PC-9 (cell line): Measurements from ENCODE around the gene PLEKHG5. TPM values are rescaled to one million over a fixed set of nuclear protein-coding genes. Genes with fewer than 3 reads are reported as not detected.

Experiments used
- BruUV-seq: library from RNA; stranded (reverse); fragments of 400-500 nt; replicated peaks from 2 replicates; lab custom pipeline; 2021; lab: Mats Ljungman, UMichigan
- CTCF ChIA-PET: fragments of 300-600 bp; sonication (Branson Sonifier 250); formaldehyde crosslinking; loops from one replicate; lab custom pipeline; 2022; ENCODE audit warnings: antibody characterized with exemption; lab: Charles Lee
- POLR2A ChIA-PET: fragments of 300-600 bp; sonication (Branson Sonifier 250); formaldehyde crosslinking; loops from one replicate; lab custom pipeline; 2022; ENCODE audit warnings: antibody characterized with exemption; ENCODE audit not compliant: unreplicated experiment; lab: Charles Lee
- DNase-seq, 2 experiments: peaks; one replicate each; pipeline versions ENCODE4 v3.0.0 to v3.0.0-alpha.2; 2015 to 2022; ENCODE audit warnings: mixed read lengths in 1 of 2
- H2AFZ ChIP-seq: fragments of 200-600 bp; sonication (generic); 2 replicates; pipeline ENCODE4 v1.8.1; 2017; ENCODE audit warnings: antibody characterized with exemption
- H3F3A ChIP-seq: fragments of 200-600 bp; sonication (generic); 2 replicates; pipeline ENCODE4 v1.8.1; 2017; ENCODE audit warnings: antibody characterized with exemption, mild to moderate bottlenecking, low read depth; ENCODE audit not compliant: insufficient read depth
- H3K27ac ChIP-seq: fragments of 200-600 bp; sonication (generic); 2 replicates; pipeline ENCODE4 v1.6.1; 2016; ENCODE audit warnings: mixed run types
- H3K27me3 ChIP-seq: fragments of 200-600 bp; sonication (generic); 2 replicates; pipeline ENCODE4 v1.6.1; 2016; ENCODE audit warnings: low read depth, mixed run types; ENCODE audit not compliant: insufficient read depth
- H3K36me3 ChIP-seq: fragments of 200-600 bp; sonication (generic); 2 replicates; pipeline ENCODE4 v1.6.1; 2016; ENCODE audit warnings: low read depth, mixed run types
- H3K4me1 ChIP-seq: fragments of 200-600 bp; sonication (generic); replicated peaks from 2 replicates; pipeline ENCODE4 v1.6.1; 2016; ENCODE audit warnings: mixed run types; ENCODE audit not compliant: insufficient read depth
- H3K4me2 ChIP-seq: fragments of 200-600 bp; sonication (generic); 2 replicates; pipeline ENCODE4 v1.6.1; 2017; ENCODE audit warnings: mixed run types
- H3K4me3 ChIP-seq: fragments of 200-600 bp; sonication (generic); 2 replicates; pipeline ENCODE4 v1.6.1; 2016; ENCODE audit warnings: mixed run types
- H3K79me2 ChIP-seq: fragments of 200-600 bp; sonication (generic); 2 replicates; pipeline ENCODE4 v1.6.1; 2017; ENCODE audit warnings: low read depth, mixed run types
- H3K9me2 ChIP-seq: fragments of 200-600 bp; sonication (generic); 2 replicates; pipeline ENCODE4 v1.8.1; 2017; ENCODE audit warnings: mild to moderate bottlenecking; ENCODE audit not compliant: insufficient read depth
- H3K9me3 ChIP-seq: fragments of 200-600 bp; sonication (generic); 2 replicates; pipeline ENCODE4 v1.8.1; 2016; ENCODE audit warnings: low read depth; ENCODE audit not compliant: insufficient read depth
- H4K20me1 ChIP-seq: fragments of 200-600 bp; sonication (generic); 2 replicates; pipeline ENCODE4 v1.8.1; 2017; ENCODE audit not compliant: insufficient read depth
- EZH2 ChIP-seq: fragments of 200-600 bp; sonication (generic); IDR thresholded peaks from 2 replicates; pipeline ENCODE4 v1.8.0; 2017; ENCODE audit warnings: antibody characterized with exemption, low read depth
- intact Hi-C: fragments of 100-400 bp; cut with micrococcal nuclease; formaldehyde crosslinking; loops from one replicate; pipeline ENCODE4 v1.10.0; 2022; ENCODE audit not compliant: unreplicated experiment
- total RNA-seq: library from RNA; stranded (reverse); gene quantifications from 2 replicates; pipeline ENCODE4 v1.2.3, GENCODE V29; 2021
- TF ChIP-seq, protein P1 (sequence below): fragments of 200-600 bp; sonication (generic); conservative IDR thresholded peaks from 2 replicates; pipeline ENCODE4 v1.6.1; 2017; ENCODE audit warnings: mixed run types, antibody characterized with exemption, mild to moderate bottlenecking, moderate library complexity

The PLEKHG5 gene
- total RNA-seq, 1 experiment from 2014 or later: 11.3 TPM

DNA sequence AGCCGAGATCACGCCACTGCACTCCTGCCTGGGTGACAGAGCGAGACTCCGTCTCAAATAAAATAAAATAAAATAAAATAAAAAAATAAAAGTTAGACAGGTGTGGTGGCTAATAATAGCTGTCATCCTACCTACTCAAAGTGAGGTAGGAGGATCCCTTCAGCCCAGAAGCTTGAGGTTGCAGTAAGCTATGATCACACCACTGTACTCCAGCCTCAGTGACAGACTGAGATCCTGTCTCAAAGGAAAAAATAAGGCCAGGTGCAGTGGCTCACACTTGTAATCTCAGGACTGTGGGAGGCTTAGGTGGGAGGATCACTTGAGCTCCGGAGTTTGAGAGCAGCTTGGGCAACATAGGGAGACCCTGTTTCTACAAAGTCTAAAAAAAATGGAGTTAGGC, 44.8 kb upstream of the PLEKHG5 start:
- H3K9me3 ChIP-seq: no peaks in the 10 kb centered on the region
- ChIA-PET CTCF (interaction anchor here (0.6 to 0.7 kb wide), 2 partner anchors 13 to 172 kb away, joined by 3 to 4 read pairs; no protein-coding TSS in a partner anchor), POLR2A (no interaction called here)
- H3K27ac ChIP-seq: no peak overlapping the region
- no peak overlapping the region for H3K4me2 ChIP-seq
- no peak for DNase-seq
- no peaks in the 10 kb centered on the region for H3K36me3 ChIP-seq
- H2AFZ ChIP-seq: no peak overlapping the region
- BruUV-seq: no TSS peak
- TF ChIP-seq EZH2: no peak
- TF ChIP-seq, protein P1, sequence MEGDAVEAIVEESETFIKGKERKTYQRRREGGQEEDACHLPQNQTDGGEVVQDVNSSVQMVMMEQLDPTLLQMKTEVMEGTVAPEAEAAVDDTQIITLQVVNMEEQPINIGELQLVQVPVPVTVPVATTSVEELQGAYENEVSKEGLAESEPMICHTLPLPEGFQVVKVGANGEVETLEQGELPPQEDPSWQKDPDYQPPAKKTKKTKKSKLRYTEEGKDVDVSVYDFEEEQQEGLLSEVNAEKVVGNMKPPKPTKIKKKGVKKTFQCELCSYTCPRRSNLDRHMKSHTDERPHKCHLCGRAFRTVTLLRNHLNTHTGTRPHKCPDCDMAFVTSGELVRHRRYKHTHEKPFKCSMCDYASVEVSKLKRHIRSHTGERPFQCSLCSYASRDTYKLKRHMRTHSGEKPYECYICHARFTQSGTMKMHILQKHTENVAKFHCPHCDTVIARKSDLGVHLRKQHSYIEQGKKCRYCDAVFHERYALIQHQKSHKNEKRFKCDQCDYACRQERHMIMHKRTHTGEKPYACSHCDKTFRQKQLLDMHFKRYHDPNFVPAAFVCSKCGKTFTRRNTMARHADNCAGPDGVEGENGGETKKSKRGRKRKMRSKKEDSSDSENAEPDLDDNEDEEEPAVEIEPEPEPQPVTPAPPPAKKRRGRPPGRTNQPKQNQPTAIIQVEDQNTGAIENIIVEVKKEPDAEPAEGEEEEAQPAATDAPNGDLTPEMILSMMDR: no peak
- no peaks in the 10 kb centered on the region for H3K79me2 ChIP-seq
- no peaks in the 10 kb centered on the region for H3K9me2 ChIP-seq
- H3K4me1 ChIP-seq: no peaks in the 10 kb centered on the region
- intact Hi-C loops: no loop called here
- H3K4me3 ChIP-seq: no peak overlapping the region
- no peaks in the 10 kb centered on the region for H4K20me1 ChIP-seq
- H3F3A ChIP-seq: no peaks in the 10 kb centered on the region
- H3K27me3 ChIP-seq: no peaks in the 10 kb centered on the region

DNA sequence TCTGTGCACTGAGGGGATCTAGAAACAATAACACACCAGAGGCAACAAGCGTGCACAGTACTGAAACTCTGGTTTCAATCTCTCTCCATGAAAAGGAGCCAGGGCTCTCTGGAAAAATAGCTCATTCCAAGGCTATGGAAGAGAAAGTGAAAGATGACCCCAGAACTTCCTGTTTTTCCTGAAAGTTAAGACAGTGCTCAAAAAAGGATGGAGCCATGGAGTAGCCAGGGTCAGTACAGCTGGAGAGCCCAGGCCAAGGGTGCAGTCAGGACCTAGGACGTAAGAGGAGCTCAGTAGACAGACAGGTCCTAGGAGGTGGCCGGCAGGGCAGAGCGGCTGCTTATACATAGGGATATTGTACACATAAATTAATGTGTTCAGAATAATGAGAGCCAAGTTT, 43.7 kb upstream of the PLEKHG5 start:
- intact Hi-C loops: no loop called here
- no peak for TF ChIP-seq EZH2
- TF ChIP-seq, protein P1: no peak
- CTCF ChIA-PET: no interaction called here
- Histone ChIP-seq H3K4me3 (no peak overlapping the region), H3F3A (no peaks in the 10 kb centered on the region), H2AFZ (no peak overlapping the region), H3K9me3 (no peaks in the 10 kb centered on the region), H3K4me1 (no peaks in the 10 kb centered on the region), H3K36me3 (no peaks in the 10 kb centered on the region), H3K27me3 (no peaks in the 10 kb centered on the region), H4K20me1 (no peaks in the 10 kb centered on the region), H3K4me2 (no peak overlapping the region), H3K79me2 (no peaks in the 10 kb centered on the region), H3K9me2 (no peaks in the 10 kb centered on the region), H3K27ac (no peak overlapping the region)
- DNase-seq: no peak
- no TSS peak for BruUV-seq
- POLR2A ChIA-PET: interaction anchor here (0.5 kb wide), 1 partner anchor 12 kb away, joined by 4 read pairs; no protein-coding TSS in a partner anchor

DNA sequence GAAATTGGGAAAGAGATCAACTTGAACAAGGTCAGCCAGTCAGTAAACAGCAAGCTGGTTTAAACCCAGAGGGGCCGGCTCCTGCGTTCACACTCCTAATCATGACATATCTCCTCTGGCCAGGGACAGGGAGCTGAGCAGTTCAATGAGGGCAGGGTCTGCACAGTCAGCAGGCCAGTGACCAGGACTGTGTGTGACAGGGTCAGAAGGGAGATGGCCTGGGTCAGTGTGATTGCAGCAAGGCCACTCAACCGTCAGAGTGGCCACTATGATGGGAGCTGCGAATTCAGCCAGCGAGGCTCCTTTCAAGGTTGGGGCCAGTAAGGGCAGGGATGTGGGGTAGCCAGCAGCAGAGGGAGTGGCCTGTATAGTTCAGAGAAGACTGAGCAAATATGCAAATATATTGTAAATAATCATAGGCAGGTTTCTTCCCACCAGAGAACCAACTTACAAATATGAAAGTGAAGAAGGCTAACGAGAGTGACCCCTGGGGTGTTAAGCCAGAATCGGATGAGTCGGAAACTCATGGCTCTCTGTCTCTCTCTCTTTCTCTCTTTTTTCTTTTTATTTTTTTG, 42.9 kb upstream of the PLEKHG5 start:
- Histone ChIP-seq H3K9me3 (no peaks in the 10 kb centered on the region), H3K4me2 (no peak overlapping the region), H4K20me1 (no peaks in the 10 kb centered on the region), H3K9me2 (no peaks in the 10 kb centered on the region), H3K36me3 (no peaks in the 10 kb centered on the region), H3K4me3 (no peak overlapping the region), H3K79me2 (no peaks in the 10 kb centered on the region), H2AFZ (no peak overlapping the region), H3K4me1 (no peaks in the 10 kb centered on the region), H3F3A (no peaks in the 10 kb centered on the region), H3K27me3 (no peaks in the 10 kb centered on the region), H3K27ac (no peak overlapping the region)
- BruUV-seq: no TSS peak
- no peak for DNase-seq
- ChIA-PET CTCF (no interaction called here), POLR2A (no interaction called here)
- intact Hi-C loops: no loop called here
- TF ChIP-seq, protein P1: no peak
- TF ChIP-seq EZH2: no peak
